GM12873 (cell line): ENCODE measurements around the gene SPRN.

Experiments used
- TF ChIP-seq, protein P1 (sequence below): IDR thresholded peaks from 2 replicates; pipeline ENCODE4 v1.5.1; 2012; ENCODE audit warnings: low read depth, mild to moderate bottlenecking, moderate library complexity, low read length, control low read depth; ENCODE audit not compliant: insufficient read depth; ENCODE audit errors: missing control alignments

The SPRN gene

DNA sequence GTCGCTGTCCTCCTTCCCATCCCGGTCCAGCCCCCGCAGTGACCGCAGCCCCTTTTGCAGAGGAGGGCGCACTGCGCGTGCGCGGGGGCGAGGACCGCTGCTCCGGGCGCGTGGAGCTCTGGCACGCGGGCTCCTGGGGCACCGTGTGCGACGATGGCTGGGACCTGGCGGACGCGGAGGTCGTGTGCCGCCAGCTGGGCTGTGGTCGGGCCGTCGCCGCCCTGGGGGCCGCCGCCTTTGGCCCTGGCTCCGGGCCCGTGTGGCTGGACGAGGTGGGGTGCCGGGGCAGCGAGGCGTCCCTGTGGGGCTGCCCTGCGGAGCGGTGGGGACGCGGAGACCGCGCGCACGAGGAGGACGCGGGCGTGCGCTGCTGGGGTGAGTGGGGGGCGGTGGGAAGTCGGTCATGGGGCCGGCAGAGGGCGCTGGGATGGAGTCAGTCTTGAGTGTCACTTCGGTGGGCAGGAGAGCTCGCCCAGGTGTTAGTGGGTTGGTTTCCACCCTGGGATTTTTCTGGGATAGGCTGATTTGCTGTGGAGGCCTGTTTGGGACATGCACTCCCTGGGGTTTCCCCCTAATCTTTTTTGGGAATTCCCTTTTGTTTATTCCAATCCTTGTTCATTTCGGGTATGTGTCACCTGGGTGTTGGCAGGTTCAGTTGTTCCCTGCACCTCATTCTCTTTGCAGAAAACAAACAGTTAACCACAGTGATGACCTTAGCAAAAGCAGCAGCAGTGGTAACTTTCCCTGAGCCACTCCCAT lies 40.9 kb upstream of the SPRN start:
- TF ChIP-seq, protein P1, sequence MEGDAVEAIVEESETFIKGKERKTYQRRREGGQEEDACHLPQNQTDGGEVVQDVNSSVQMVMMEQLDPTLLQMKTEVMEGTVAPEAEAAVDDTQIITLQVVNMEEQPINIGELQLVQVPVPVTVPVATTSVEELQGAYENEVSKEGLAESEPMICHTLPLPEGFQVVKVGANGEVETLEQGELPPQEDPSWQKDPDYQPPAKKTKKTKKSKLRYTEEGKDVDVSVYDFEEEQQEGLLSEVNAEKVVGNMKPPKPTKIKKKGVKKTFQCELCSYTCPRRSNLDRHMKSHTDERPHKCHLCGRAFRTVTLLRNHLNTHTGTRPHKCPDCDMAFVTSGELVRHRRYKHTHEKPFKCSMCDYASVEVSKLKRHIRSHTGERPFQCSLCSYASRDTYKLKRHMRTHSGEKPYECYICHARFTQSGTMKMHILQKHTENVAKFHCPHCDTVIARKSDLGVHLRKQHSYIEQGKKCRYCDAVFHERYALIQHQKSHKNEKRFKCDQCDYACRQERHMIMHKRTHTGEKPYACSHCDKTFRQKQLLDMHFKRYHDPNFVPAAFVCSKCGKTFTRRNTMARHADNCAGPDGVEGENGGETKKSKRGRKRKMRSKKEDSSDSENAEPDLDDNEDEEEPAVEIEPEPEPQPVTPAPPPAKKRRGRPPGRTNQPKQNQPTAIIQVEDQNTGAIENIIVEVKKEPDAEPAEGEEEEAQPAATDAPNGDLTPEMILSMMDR, result no peak

DNA sequence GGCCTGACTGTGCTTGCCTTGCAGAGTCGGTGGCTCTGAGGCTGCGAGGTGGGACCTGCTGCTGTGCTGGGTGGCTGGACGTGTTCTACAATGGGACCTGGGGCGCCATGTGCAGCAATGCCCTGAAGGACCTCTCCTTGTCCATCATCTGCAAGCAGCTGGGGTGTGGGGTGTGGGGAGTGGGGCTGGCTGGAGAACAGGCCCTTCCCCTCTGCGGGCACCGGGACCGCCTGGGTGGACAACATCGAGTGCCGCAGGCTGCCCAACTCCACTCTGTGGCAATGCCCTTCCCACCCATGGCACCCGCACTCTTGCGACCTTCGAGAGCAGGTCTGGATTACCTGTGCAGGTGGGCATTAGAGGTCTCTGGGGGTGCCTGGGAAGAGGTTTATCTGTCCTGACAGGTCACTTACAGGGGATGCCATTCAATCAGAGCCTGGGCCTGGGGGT lies 40.2 kb upstream of the SPRN start:
- TF ChIP-seq, protein P1, result no peak

DNA sequence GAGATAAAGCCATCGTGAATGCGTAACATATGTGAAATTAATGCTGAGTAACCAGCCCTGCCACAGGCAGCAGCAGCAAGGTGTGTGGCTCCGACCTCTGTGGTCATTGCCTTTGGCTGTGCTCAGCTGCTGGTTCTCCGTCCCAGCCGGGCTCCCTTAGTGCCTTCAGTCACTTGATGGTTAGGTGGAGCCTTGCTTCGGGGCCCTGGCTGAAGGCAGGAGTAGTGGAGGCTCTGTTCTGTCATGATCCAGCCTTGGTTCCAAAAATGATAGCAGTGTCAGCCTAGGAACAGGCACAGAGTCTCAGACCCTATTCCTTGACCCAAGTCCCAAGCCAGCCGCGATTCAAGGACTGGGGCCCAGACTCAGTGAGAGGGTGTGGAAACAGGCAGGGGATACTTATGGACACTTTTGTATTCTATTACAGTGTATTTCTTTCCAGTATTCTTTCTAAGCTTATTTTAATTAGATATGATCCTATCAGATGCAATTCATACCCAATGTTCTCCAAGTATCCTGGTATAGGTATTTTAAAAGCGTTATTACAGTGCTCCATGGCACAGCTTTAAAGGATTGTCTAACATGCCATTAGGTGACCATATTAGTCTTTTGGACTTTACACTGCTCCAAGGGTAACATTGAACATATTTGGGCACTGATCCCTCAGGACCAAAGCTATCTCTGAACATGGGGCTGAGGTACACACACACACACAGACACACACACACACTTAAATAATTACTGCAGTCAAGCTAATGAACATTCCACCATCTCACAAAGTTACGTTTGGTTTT lies 38.3 kb upstream of the SPRN start:
- TF ChIP-seq, protein P1, result no peak

DNA sequence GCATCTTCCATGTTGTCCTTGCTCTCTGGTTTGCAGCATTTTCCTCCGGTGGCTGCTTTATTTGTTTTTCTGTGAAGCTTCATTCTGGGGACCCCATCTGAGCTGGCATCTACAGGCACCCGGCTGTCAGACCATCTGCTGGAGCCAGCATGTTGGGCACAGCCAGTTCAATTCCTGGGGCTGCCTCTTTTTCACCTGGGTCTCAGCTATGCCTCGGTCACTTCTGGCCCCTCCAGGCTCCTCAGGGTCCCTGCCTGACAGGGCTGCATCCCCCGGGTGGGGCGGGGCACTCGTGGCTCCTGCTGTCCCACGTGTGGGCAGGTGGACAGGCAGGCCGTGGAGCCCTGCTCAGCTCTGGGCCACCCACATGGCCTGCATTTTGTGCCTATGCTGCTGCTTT lies 37.4 kb upstream of the SPRN start:
- TF ChIP-seq, protein P1, result no peak

DNA sequence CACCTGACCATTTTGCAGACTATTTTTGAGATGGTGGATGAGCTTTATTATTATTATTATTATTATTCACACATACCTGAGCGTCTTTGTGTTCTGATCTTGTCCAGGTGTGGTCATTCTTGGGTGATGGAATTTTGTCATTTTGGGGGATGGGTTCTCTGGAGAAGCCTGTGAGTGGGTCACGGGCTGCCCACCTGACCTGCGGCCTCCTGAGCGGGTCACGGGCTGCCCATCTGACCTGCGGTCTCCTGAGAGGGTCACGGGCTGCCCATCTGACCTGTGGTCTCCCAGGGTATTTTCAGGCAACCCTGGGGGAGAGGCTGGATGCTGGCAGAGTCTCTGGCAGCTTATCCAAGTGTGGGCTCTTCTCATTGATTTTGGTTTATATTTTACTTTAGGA lies 36.6 kb upstream of the SPRN start:
- TF ChIP-seq, protein P1, result no peak

DNA sequence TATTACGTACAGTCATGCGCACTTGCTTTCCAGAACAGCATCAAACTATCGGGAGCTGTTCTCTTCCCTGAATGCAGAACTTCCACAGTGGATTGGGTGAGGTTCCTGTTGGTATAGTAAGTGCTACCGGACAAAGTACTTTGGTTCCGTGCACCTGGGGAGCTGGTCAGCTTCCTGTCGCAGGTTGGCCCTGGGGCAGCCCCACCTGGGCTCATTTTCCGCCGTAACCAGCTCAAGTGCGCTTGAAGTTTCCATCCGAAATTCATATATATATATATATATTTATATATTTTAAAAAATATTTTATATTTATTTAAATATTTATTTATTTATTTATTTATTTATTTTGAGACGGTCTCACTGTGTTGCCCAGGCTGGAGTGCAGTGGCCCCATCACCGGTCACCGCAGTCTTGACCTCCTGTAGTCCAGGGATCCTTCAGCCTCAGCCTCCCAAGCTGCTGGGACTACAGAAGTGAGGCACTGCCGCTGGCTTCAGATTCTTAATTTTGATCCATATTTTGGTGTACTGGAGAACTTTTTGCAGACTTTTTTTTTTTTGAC lies 35.9 kb upstream of the SPRN start:
- TF ChIP-seq, protein P1, result no peak
